Measurements from ENCODE around the gene RUSF1.
"Not testable (repeated sequence)": the region's sequence is repeated elsewhere in the genome, so short reads cannot be mapped to it uniquely, and the experiment has no call there.

RUSF1 gene

DNA sequence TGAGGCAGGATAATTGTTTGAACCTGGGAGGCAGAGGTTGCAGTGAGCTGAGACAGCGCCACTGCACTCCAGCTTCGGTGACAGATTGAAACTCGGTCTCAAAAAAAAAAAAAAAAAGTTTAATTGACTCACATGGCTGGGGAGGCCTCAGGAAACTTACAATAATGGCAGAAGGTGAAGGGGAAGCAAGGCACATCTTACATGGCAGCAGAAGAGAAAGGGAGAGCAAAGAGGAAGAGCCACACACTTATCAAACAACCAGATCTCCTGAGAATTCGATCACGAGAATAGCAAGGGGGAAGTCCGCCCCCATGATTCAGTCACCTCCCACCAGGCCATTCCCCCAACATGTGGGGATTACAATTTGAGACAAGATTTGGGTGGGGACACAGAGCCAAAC lies 62.3 kb downstream of the RUSF1 start:
- DNase-seq, result not testable (repeated sequence)

DNA sequence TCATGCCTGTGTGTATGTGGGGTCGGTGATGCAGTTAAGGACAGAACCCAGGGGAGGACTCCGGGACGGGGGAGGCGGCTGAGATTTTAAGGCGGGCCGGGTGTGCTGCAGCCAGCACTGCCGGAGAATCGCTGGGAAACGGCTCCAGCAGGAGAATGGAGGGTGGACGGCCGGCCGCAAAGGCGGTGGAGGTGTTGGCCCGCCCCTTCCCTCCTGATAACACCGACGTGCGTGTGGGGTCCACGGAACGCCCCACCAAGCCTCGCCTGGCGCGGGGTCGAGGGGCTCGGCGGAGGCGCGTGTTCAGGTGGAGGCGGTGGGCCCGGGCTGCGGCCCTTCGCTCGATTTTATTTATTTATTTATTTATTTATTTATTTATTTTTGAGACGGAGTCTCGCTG lies 66.2 kb downstream of the RUSF1 start:
- no peak for DNase-seq

DNA sequence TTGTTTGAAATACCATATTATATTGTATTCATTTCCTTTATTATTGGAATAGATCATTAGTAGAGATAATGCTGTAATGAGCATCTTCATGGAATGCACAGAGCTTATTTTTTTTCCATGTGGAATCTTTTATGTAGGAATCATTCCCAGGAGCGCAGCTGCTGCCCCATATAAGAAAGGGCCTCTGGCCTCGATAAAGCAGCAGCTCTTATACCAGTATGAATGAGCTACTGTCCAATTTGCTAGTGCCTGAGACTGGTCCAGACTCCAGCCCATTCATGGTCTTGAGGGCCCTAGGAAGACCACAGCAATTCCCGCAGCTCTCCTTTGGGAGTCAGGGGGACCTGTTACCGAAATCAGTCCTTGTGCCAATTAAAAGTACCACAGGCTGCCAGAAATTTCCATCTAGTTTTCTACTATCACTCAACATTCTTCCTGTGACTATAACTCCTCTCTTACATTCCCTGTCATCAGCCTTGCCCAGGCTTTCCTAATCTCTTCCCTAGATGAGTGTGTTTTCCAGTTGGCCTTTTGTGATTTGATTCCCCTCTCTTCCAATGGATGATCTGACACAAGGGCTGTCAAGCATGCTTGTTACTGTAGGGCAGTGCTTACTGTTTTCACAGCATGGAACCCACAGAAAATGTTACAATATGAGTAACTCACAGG lies 67.5 kb downstream of the RUSF1 start:
- no peak for DNase-seq

DNA sequence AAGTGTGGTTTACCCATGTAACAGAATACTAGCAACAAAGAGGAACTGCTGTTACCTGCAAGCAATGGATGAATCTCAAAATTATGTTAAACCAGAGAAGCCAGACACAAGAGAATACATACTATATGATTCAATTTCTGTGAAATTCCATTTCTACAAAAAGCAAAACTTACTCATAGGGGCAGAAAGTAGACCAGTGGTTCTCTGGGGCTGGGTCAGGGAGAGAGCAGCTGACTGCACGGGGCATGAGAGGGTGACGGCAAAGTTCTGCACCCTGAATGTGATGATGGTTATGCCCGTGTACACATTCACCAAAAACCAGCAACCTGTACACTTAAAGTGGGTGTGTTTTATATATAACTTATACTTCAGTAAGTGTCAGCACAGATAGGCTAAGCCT lies 68.7 kb downstream of the RUSF1 start:
- no peak for DNase-seq
